Adrenal gland (tissue), 12 donors: ENCODE results near the gene RNPEP. TPM values are rescaled to one million over a fixed set of nuclear protein-coding genes. Genes with fewer than 3 reads are reported as not detected.

Experiments
- DNase-seq, 7 donors: peaks; one replicate each; pipeline ENCODE4 v3.0.0-alpha.2; 2019 to 2020
- H3K27ac ChIP-seq, 5 donors: fragments of 200-600 bp; sonication (generic) in 4 of 5; 1 replicate in 3 of 5; 2 replicates in 2 of 5; pipeline versions ENCODE4 v1.5.1 to v1.8.0; 2016 to 2020; ENCODE audit warnings: mild to moderate bottlenecking in 1 of 5
- H3K27me3 ChIP-seq: fragments of 200-600 bp; 2 replicates; pipeline ENCODE4 v1.8.0; 2021
- H3K36me3 ChIP-seq, 2 donors: fragments of 200-600 bp; replicated peaks in 1 of 2; 1 replicate in 1 of 2; 2 replicates in 1 of 2; pipeline versions ENCODE4 v1.5.1 to v1.8.0; 2018 to 2022
- H3K4me1 ChIP-seq, 2 donors: fragments of 200-600 bp; replicated peaks in 1 of 2; 1 replicate in 1 of 2; 2 replicates in 1 of 2; pipeline versions ENCODE4 v1.5.1 to v1.8.0; 2018 to 2021
- H3K4me3 ChIP-seq, 4 donors: fragments of 200-600 bp; sonication (generic) in 3 of 4; one replicate each; pipeline ENCODE4 v1.5.1; 2016 to 2018
- H3K9me3 ChIP-seq, 3 donors: fragments of 200-600 bp; sonication (generic) in 1 of 3; replicated peaks in 1 of 3; 1 replicate in 2 of 3; 2 replicates in 1 of 3; pipeline versions ENCODE4 v1.5.1 to v1.8.0; 2016 to 2021
- CTCF ChIP-seq, 6 experiments: fragments of 450-650 bp in 4 of 6; fragments of 200-600 bp in 2 of 6; sonication (generic) in 1 of 6; IDR thresholded peaks; 1 replicate in 5 of 6; 2 replicates in 1 of 6; pipeline versions ENCODE4 v1.5.1 to v1.8.0; 2016 to 2021; ENCODE audit warnings: antibody characterized with exemption in 6 of 6, mild to moderate bottlenecking in 2 of 6, moderate library complexity in 1 of 6
- POLR2A ChIP-seq, 2 donors: fragments of 450-650 bp; IDR thresholded peaks; one replicate each; pipeline ENCODE4 v1.6.1; 2017; ENCODE audit warnings: antibody characterized with exemption in 2 of 2, mild to moderate bottlenecking in 2 of 2, moderate library complexity in 1 of 2
- WGBS, 4 donors: extraction: QIAGEN DNeasy Blood & Tissue Kit in 2 of 4; methylation state at CpG; one replicate each; pipeline versions ENCODE4 v1.1.5 to v1.1.7; 2013 to 2017; 5-methylcytosine and 5-hydroxymethylcytosine counted together
- intact Hi-C, 2 donors: fragments of 100-400 bp; cut with DNase I; formaldehyde crosslinking; loops; one replicate each; pipeline versions ENCODE4 v1.14.1 to v1.15.0; 2022 to 2023
- polyA plus RNA-seq, 3 donors: library from polyadenylated mRNA; stranded (reverse); fragments of 200-250 nt in 2 of 3; fragments of 350-450 nt in 1 of 3; fragmentation: Illumina TruSeq in 1 of 3; extraction: RNeasy Lipid Tissue Mini Kit (QIAGEN cat#74804) in 1 of 3; gene quantifications; one replicate each; pipeline ENCODE4 v1.2.3, GENCODE V29; 2013 to 2014
- total RNA-seq, 9 donors: library from RNA; depleted of rRNA in 4 of 9; stranded (reverse); fragments of >200 nt in 4 of 9; fragments of 120-200 nt in 1 of 9; fragmentation: NEBNext Ultra II Directional in 1 of 9; extraction: Animal tissue kit (Norgen Biotek cat#: 25700) in 1 of 9; gene quantifications; one replicate each; pipeline versions ENCODE4 v1.1.0 to v1.2.4, GENCODE V29; 2013 to 2023
- donor health status: healthy with polysubstance abuse.
- donor health status: Bipolar disorder and iron deficiency.
- donor health status: DM: yes; HTN: yes; CAD: no.
- donor health status: DM: no; HTN: no; CAD: no.
- donor health status: DM: no; HTN: no; CAD: no.
- donor health status: DM: yes; HTN: yes; CAD: no.

Gene RNPEP
- total and polyA plus RNA-seq, 12 donors: 28.9 to 99.6 (median 62.2) TPM

GRCh38 chr1:202014060-202014459, 31.6 kb downstream of the RNPEP start:
- H3K4me3 ChIP-seq: no peak overlapping the region
- peaks cover 0 to 5% of the 10 kb centered on the region in 2 donors for H3K4me1 ChIP-seq
- WGBS, 4 donors: 89 to 91% (median 90%) methylated on average over 6 of the region's 6 CpGs
- no peaks in the 10 kb centered on the region for H3K9me3 ChIP-seq
- H3K36me3 ChIP-seq: no peaks in the 10 kb centered on the region
- TF ChIP-seq POLR2A (IDR thresholded peaks at IDR 0.05): no peak
- no peak for TF ChIP-seq CTCF (IDR thresholded peaks at IDR 0.05)
- no peaks in the 10 kb centered on the region for H3K27me3 ChIP-seq
- intact Hi-C loops: no loop called here
- no peak for DNase-seq
- H3K27ac ChIP-seq: no peak overlapping the region

GRCh38 chr1:202014915-202015661, 32.6 kb downstream of the RNPEP start:
- Histone ChIP-seq H3K27me3 (no peaks in the 10 kb centered on the region), H3K36me3 (no peaks in the 10 kb centered on the region), H3K4me3 (no peak overlapping the region), H3K4me1 (peaks cover 0 to 5% of the 10 kb centered on the region in 2 donors), H3K9me3 (no peaks in the 10 kb centered on the region), H3K27ac (no peak overlapping the region)
- TF ChIP-seq POLR2A (IDR thresholded peaks at IDR 0.05) (no peak), CTCF (IDR thresholded peaks at IDR 0.05) (no peak)
- no peak for DNase-seq
- 92 to 97% (median 94%) methylated on average over 10 to 17 of the region's 17 CpGs for WGBS, 4 donors
- intact Hi-C loops: no loop called here

- peaks cover 0 to 5% of the 10 kb centered on the region in 2 donors for H3K4me1 ChIP-seq
- H3K36me3 ChIP-seq: no peaks in the 10 kb centered on the region
- no peaks in the 10 kb centered on the region for H3K9me3 ChIP-seq
- H3K27me3 ChIP-seq: no peaks in the 10 kb centered on the region
- 79 to 86% (median 81%) methylated on average over 2 to 3 of the region's 3 CpGs for WGBS, 4 donors
- no peak overlapping the region for H3K4me3 ChIP-seq
- DNase-seq: no peak
- TF ChIP-seq POLR2A (IDR thresholded peaks at IDR 0.05) (no peak), CTCF (IDR thresholded peaks at IDR 0.05) (no peak)
- no peak overlapping the region for H3K27ac ChIP-seq
- intact Hi-C loops: no loop called here
These were observed 33.2 kb downstream of the RNPEP start for GRCh38 chr1:202015662-202015937.

- no peak overlapping the region for H3K4me3 ChIP-seq
- TF ChIP-seq POLR2A (IDR thresholded peaks at IDR 0.05) (no peak), CTCF (IDR thresholded peaks at IDR 0.05) (no peak)
- no peak overlapping the region for H3K27ac ChIP-seq
- WGBS, 4 donors: 65 to 75% (median 69%) methylated on average over 8 to 9 of the region's 9 CpGs
- H3K27me3 ChIP-seq: no peaks in the 10 kb centered on the region
- no peaks in the 10 kb centered on the region for H3K9me3 ChIP-seq
- no peaks in the 10 kb centered on the region for H3K36me3 ChIP-seq
- H3K4me1 ChIP-seq: peaks cover 0 to 5% of the 10 kb centered on the region in 2 donors
- peak in 1 of 7 donors; percentile 46 for DNase-seq
- intact Hi-C loops: no loop called here
These were observed 33.8 kb downstream of the RNPEP start for GRCh38 chr1:202016022-202016810.
